ENCODE data around the gene HPF1.

Gene HPF1

DNA sequence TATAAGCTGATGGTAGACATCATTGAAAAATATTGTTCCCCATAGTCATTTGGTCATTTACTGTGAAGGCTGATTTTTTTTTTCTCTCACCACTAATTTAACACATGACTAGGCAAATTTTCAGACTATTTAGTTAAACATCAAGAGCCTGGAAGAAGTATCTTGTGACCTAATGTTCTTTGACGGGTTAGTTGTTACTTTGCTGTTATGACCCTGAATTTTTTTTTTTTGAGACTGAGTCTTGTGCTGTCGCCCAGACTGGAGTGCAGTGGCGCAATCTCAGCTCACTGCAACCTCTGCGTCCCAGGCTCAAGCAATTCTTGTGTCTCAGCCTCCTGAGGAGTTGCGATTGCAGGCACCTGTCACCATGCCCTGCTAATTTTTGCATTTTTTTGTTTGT is 67.0 kb downstream of the HPF1 start:
- Histone ChIP-seq H3K9me3 (ENCODE audit: insufficient read depth, low read length) (no peaks in the 10 kb centered on the region), H3K27me3 (ENCODE audit: low read length) (no peaks in the 10 kb centered on the region), H3K4me2 (ENCODE audit: low read depth, low read length, poor library complexity, severe bottlenecking) (no peak overlapping the region), H3K79me2 (ENCODE audit: insufficient read depth, low read length) (no peaks in the 10 kb centered on the region), H3K4me3 (ENCODE audit: insufficient read depth, low read length, poor library complexity, severe bottlenecking) (no peak overlapping the region), H3K27ac (ENCODE audit: low read depth, low read length) (no peak overlapping the region), H2AFZ (ENCODE audit: low read depth, low read length, severe bottlenecking) (no peak overlapping the region), H3K9me2 (replicated peaks; ENCODE audit: insufficient read depth, low read length) (no peaks in the 10 kb centered on the region), H3K9ac (ENCODE audit: low read length) (no peak overlapping the region), H3K36me3 (ENCODE audit: low read length) (peaks cover 26% of the 10 kb centered on the region; the same call in 1 of the 2 replicates), H4K20me1 (ENCODE audit: low read depth, low read length) (no peaks in the 10 kb centered on the region), H3F3A (ENCODE audit: insufficient read depth) (no peaks in the 10 kb centered on the region; the same call in 1 of the 2 replicates)
- no peak for TF ChIP-seq EZH2phosphoT487 (conservative IDR thresholded peaks at IDR 0.05; ENCODE audit: low read length)
- TF ChIP-seq CTCF (IDR thresholded peaks at IDR 0.05; ENCODE audit: insufficient read depth, low read length, poor library complexity, severe bottlenecking), result no peak

GRCh38 chr4:169689681-169690080 is 68.1 kb downstream of the HPF1 start:
- no peak overlapping the region for H3K27ac ChIP-seq (ENCODE audit: low read depth, low read length)
- peaks cover 25% of the 10 kb centered on the region; the same call in 1 of the 2 replicates for H3K36me3 ChIP-seq (ENCODE audit: low read length)
- no peaks in the 10 kb centered on the region for H3K9me2 ChIP-seq (replicated peaks; ENCODE audit: insufficient read depth, low read length)
- TF ChIP-seq CTCF (IDR thresholded peaks at IDR 0.05; ENCODE audit: insufficient read depth, low read length, poor library complexity, severe bottlenecking) (no peak), EZH2phosphoT487 (conservative IDR thresholded peaks at IDR 0.05; ENCODE audit: low read length) (no peak)
- no peak overlapping the region for H3K4me2 ChIP-seq (ENCODE audit: low read depth, low read length, poor library complexity, severe bottlenecking)
- no peak overlapping the region for H2AFZ ChIP-seq (ENCODE audit: low read depth, low read length, severe bottlenecking)
- H3K9ac ChIP-seq (ENCODE audit: low read length), result no peak overlapping the region
- no peaks in the 10 kb centered on the region for H3K79me2 ChIP-seq (ENCODE audit: insufficient read depth, low read length)
- no peaks in the 10 kb centered on the region; the same call in 1 of the 2 replicates for H3F3A ChIP-seq (ENCODE audit: insufficient read depth)
- no peaks in the 10 kb centered on the region for H4K20me1 ChIP-seq (ENCODE audit: low read depth, low read length)
- no peaks in the 10 kb centered on the region for H3K27me3 ChIP-seq (ENCODE audit: low read length)
- H3K4me3 ChIP-seq (ENCODE audit: insufficient read depth, low read length, poor library complexity, severe bottlenecking), result no peak overlapping the region
- no peaks in the 10 kb centered on the region for H3K9me3 ChIP-seq (ENCODE audit: insufficient read depth, low read length)

- Histone ChIP-seq H3K9me2 (replicated peaks; ENCODE audit: insufficient read depth, low read length) (no peaks in the 10 kb centered on the region), H3K4me3 (ENCODE audit: insufficient read depth, low read length, poor library complexity, severe bottlenecking) (no peak overlapping the region), H3K79me2 (ENCODE audit: insufficient read depth, low read length) (no peaks in the 10 kb centered on the region), H3K27ac (ENCODE audit: low read depth, low read length) (no peak overlapping the region), H3F3A (ENCODE audit: insufficient read depth) (no peaks in the 10 kb centered on the region), H2AFZ (ENCODE audit: low read depth, low read length, severe bottlenecking) (no peak overlapping the region), H4K20me1 (ENCODE audit: low read depth, low read length) (no peaks in the 10 kb centered on the region), H3K4me2 (ENCODE audit: low read depth, low read length, poor library complexity, severe bottlenecking) (no peak overlapping the region), H3K36me3 (ENCODE audit: low read length) (peaks cover 14% of the 10 kb centered on the region; the same call in 1 of the 2 replicates), H3K27me3 (ENCODE audit: low read length) (no peaks in the 10 kb centered on the region), H3K9me3 (ENCODE audit: insufficient read depth, low read length) (no peaks in the 10 kb centered on the region), H3K9ac (ENCODE audit: low read length) (no peak overlapping the region)
- TF ChIP-seq EZH2phosphoT487 (conservative IDR thresholded peaks at IDR 0.05; ENCODE audit: low read length) (no peak), CTCF (IDR thresholded peaks at IDR 0.05; ENCODE audit: insufficient read depth, low read length, poor library complexity, severe bottlenecking) (no peak)
These were observed 75.2 kb downstream of the HPF1 start for GRCh38 chr4:169682372-169683047.

All from SU-DHL-6 (cell line).